Stromal cell of bone marrow (primary cell): Measurements from ENCODE around the gene RMDN3.

Experiments
- DNase-seq: peaks from one replicate; pipeline ENCODE4 v3.0.0-alpha.2; 2012; ENCODE audit warnings: low read depth

Gene RMDN3

GRCh38 chr15:40754883-40755811 lies at the start of gene RMDN3:
TSS of gene RMDN3 (minus strand) at chr15:40755254. CDS start at chr15:40754783, 471 bp downstream.
- DNase-seq: peak; percentile 81

- DNase-seq: no peak
Measured at GRCh38 chr15:40803688-40804087, 48.6 kb upstream of the RMDN3 start.

- no peak for DNase-seq
Measured at GRCh38 chr15:40803076-40803475, 48.0 kb upstream of the RMDN3 start.

GRCh38 chr15:40799523-40799922 lies 44.5 kb upstream of the RMDN3 start:
- DNase-seq: no peak

GRCh38 chr15:40796512-40796911 lies 41.5 kb upstream of the RMDN3 start:
- no peak for DNase-seq

GRCh38 chr15:40796041-40796440 lies 41.0 kb upstream of the RMDN3 start:
- no peak for DNase-seq

GRCh38 chr15:40793216-40793989 lies 38.3 kb upstream of the RMDN3 start:
- DNase-seq: peak; percentile 86

GRCh38 chr15:40792394-40792793 lies 37.3 kb upstream of the RMDN3 start:
- DNase-seq: no peak

- DNase-seq: no peak
Measured at GRCh38 chr15:40790718-40791117, 35.7 kb upstream of the RMDN3 start.

- DNase-seq: no peak
Measured at GRCh38 chr15:40789999-40790398, 34.9 kb upstream of the RMDN3 start.

GRCh38 chr15:40789119-40789518 lies 34.1 kb upstream of the RMDN3 start:
- DNase-seq: no peak

GRCh38 chr15:40787991-40788390 lies 32.9 kb upstream of the RMDN3 start:
- no peak for DNase-seq

GRCh38 chr15:40787344-40787841 lies 32.3 kb upstream of the RMDN3 start:
- DNase-seq: peak; percentile 44

GRCh38 chr15:40785814-40786213 lies 30.8 kb upstream of the RMDN3 start:
- no peak for DNase-seq

GRCh38 chr15:40785164-40785563 lies 30.1 kb upstream of the RMDN3 start:
- DNase-seq: no peak

GRCh38 chr15:40782609-40783227 lies 27.7 kb upstream of the RMDN3 start:
- no peak for DNase-seq

- DNase-seq: peak; percentile 68
Measured at GRCh38 chr15:40776537-40777141, 21.6 kb upstream of the RMDN3 start.

- DNase-seq: no peak
Measured at GRCh38 chr15:40775740-40776536, 20.9 kb upstream of the RMDN3 start.

GRCh38 chr15:40775007-40775406 lies 20.0 kb upstream of the RMDN3 start:
- DNase-seq: no peak

- DNase-seq: no peak
Measured at GRCh38 chr15:40773902-40774301, 18.8 kb upstream of the RMDN3 start.

GRCh38 chr15:40773496-40773895 lies 18.4 kb upstream of the RMDN3 start:
- no peak for DNase-seq
